CD14-positive monocyte (primary cell): ENCODE data around the gene GFPT2. TPM values are rescaled to one million over a fixed set of nuclear protein-coding genes. Genes with fewer than 3 reads are reported as not detected.

Source experiments
- DNase-seq, 3 donors: peaks; one replicate each; pipeline ENCODE4 v3.0.0-alpha.2; 2011 to 2022
- H2AFZ ChIP-seq: 2 replicates; pipeline ENCODE4 v1.6.0; 2012; ENCODE audit warnings: mild to moderate bottlenecking, low read depth, low read length, inconsistent platforms; ENCODE audit not compliant: insufficient read depth, poor library complexity, severe bottlenecking
- H3K27ac ChIP-seq, 2 donors: 1 replicate in 1 of 2; 2 replicates in 1 of 2; pipeline ENCODE4 v1.5.1; 2012 to 2013; ENCODE audit warnings: low read length in 2 of 2, control low read depth in 1 of 2, inconsistent platforms in 1 of 2, low read depth in 1 of 2, mild to moderate bottlenecking in 1 of 2
- H3K27me3 ChIP-seq, 2 donors: one replicate each; pipeline versions ENCODE4 v1.6.0 to v1.6.1; 2011 to 2013; ENCODE audit warnings: low read length in 2 of 2; ENCODE audit not compliant: control insufficient read depth in 2 of 2, insufficient read depth in 2 of 2
- H3K36me3 ChIP-seq, 2 donors: replicated peaks in 1 of 2; 1 replicate in 1 of 2; 2 replicates in 1 of 2; pipeline versions ENCODE4 v1.5.1 to v1.6.1; 2012 to 2013; ENCODE audit warnings: low read length in 2 of 2, control low read depth in 1 of 2, inconsistent platforms in 1 of 2, mild to moderate bottlenecking in 1 of 2; ENCODE audit not compliant: insufficient read depth in 2 of 2, control insufficient read depth in 1 of 2
- H3K4me1 ChIP-seq, 2 donors: 1 replicate in 1 of 2; 2 replicates in 1 of 2; pipeline versions ENCODE4 v1.5.1 to v1.6.1; 2012 to 2013; ENCODE audit warnings: low read length in 2 of 2, control low read depth in 1 of 2, inconsistent platforms in 1 of 2, mild to moderate bottlenecking in 1 of 2, moderate library complexity in 1 of 2; ENCODE audit not compliant: insufficient read depth in 2 of 2, control insufficient read depth in 1 of 2
- H3K4me2 ChIP-seq: replicated peaks from 2 replicates; pipeline ENCODE3; 2012; ENCODE audit warnings: low read length, moderate library complexity, mild to moderate bottlenecking; ENCODE audit not compliant: poor library complexity, severe bottlenecking; ENCODE audit errors: extremely low read depth
- H3K4me3 ChIP-seq, 3 experiments: fragments of 200-600 bp in 1 of 3; sonication (generic) in 1 of 3; replicated peaks in 1 of 3; 1 replicate in 2 of 3; 2 replicates in 1 of 3; pipeline ENCODE4 v1.5.1; 2011 to 2013; ENCODE audit warnings: low read length in 3 of 3, mild to moderate bottlenecking in 3 of 3, control low read depth in 2 of 3, low read depth in 2 of 3, inconsistent platforms in 1 of 3, moderate library complexity in 1 of 3
- H3K79me2 ChIP-seq: 2 replicates; pipeline ENCODE4 v1.6.0; 2012; ENCODE audit warnings: mild to moderate bottlenecking, control low read depth, inconsistent platforms, low read length, moderate library complexity; ENCODE audit not compliant: insufficient read depth
- H3K9ac ChIP-seq: 2 replicates; pipeline ENCODE4 v1.6.0; 2017; ENCODE audit warnings: low read length, mild to moderate bottlenecking; ENCODE audit not compliant: insufficient read depth, poor library complexity, severe bottlenecking
- H3K9me3 ChIP-seq, 2 donors: replicated peaks in 1 of 2; 1 replicate in 1 of 2; 2 replicates in 1 of 2; pipeline versions ENCODE4 v1.5.1 to v1.6.1; 2012 to 2013; ENCODE audit warnings: low read length in 2 of 2, control low read depth in 1 of 2; ENCODE audit not compliant: control insufficient read depth in 1 of 2, insufficient read depth in 1 of 2
- H4K20me1 ChIP-seq: 2 replicates; pipeline ENCODE4 v1.6.0; 2012; ENCODE audit warnings: mild to moderate bottlenecking, low read length, control low read depth, moderate library complexity; ENCODE audit not compliant: insufficient read depth
- H3K27ac Mint-ChIP-seq, 7 donors: one replicate each; pipeline ENCODE4 v1.8.0; 2020; ENCODE audit warnings: mild to moderate bottlenecking in 7 of 7, mixed read lengths in 7 of 7, moderate library complexity in 6 of 7, inconsistent platforms in 2 of 7
- H3K27me3 Mint-ChIP-seq, 3 donors: one replicate each; pipeline ENCODE4 v1.8.0; 2021 to 2022; ENCODE audit warnings: low read depth in 3 of 3, mild to moderate bottlenecking in 3 of 3, mixed read lengths in 3 of 3, moderate library complexity in 3 of 3, inconsistent platforms in 1 of 3
- H3K36me3 Mint-ChIP-seq, 2 donors: one replicate each; pipeline ENCODE4 v1.8.0; 2020; ENCODE audit warnings: mixed read lengths in 2 of 2, inconsistent platforms in 1 of 2, mild to moderate bottlenecking in 1 of 2
- H3K4me1 Mint-ChIP-seq: one replicate; pipeline ENCODE4 v1.8.0; 2020; ENCODE audit warnings: mild to moderate bottlenecking, mixed read lengths
- H3K4me3 Mint-ChIP-seq, 2 donors: one replicate each; pipeline ENCODE4 v1.8.0; 2020; ENCODE audit warnings: mild to moderate bottlenecking in 2 of 2, mixed read lengths in 2 of 2, moderate library complexity in 1 of 2
- H3K9me3 Mint-ChIP-seq, 7 donors: one replicate each; pipeline ENCODE4 v1.8.0; 2020 to 2022; ENCODE audit warnings: mixed read lengths in 7 of 7, mild to moderate bottlenecking in 6 of 7, moderate library complexity in 6 of 7, inconsistent platforms in 2 of 7
- CTCF ChIP-seq: fragments of 200-600 bp; IDR thresholded peaks from one replicate; pipeline ENCODE4 v1.8.0; 2022; ENCODE audit warnings: antibody characterized with exemption, mild to moderate bottlenecking
- WGBS: methylation state at CpG from one replicate; pipeline ENCODE4 v1.1.5; 2013; ENCODE audit warnings: missing lambda C conversion rate; ENCODE audit not compliant: insufficient coverage; 5-methylcytosine and 5-hydroxymethylcytosine counted together
- intact Hi-C, 2 donors: fragments of 100-400 bp; cut with micrococcal nuclease; formaldehyde crosslinking; loops; one replicate each; pipeline versions ENCODE4 v1.15.0 to v1.15.1; 2023
- polyA plus RNA-seq, 3 donors: library from polyadenylated mRNA; depleted of rRNA in 1 of 3; unstranded in 2 of 3; stranded (reverse) in 1 of 3; fragments of 300-500 nt in 2 of 3; fragments of >200 nt in 1 of 3; fragmentation: Illumina TruSeq in 2 of 3; gene quantifications; 1 replicate in 2 of 3; 2 replicates in 1 of 3; pipeline ENCODE4 v1.2.3, GENCODE V29; 2012 to 2021

GFPT2 gene
- polyA plus RNA-seq, 3 donors: not detected

- intact Hi-C loops: no loop called here
- H3K79me2 ChIP-seq: no peaks in the 10 kb centered on the region
- DNase-seq: no peak
- H3K4me2 ChIP-seq: no peak overlapping the region
- Mint-ChIP-seq H3K36me3 (no peaks in the 10 kb centered on the region), H3K9me3 (peaks cover 0 to 3% (median 0%) of the 10 kb centered on the region in 7 donors), H3K27me3 (peaks cover 1 to 8% (median 3%) of the 10 kb centered on the region in 3 donors), H3K4me3 (no peak overlapping the region), H3K27ac (no peak overlapping the region), H3K4me1 (no peaks in the 10 kb centered on the region)
- H4K20me1 ChIP-seq: no peaks in the 10 kb centered on the region
- no peak overlapping the region for H2AFZ ChIP-seq
- no peaks in the 10 kb centered on the region for H3K27me3 ChIP-seq
- H3K9me3 ChIP-seq: no peaks in the 10 kb centered on the region
- TF ChIP-seq CTCF: no peak
- H3K27ac ChIP-seq: no peak overlapping the region
- H3K36me3 ChIP-seq: no peaks in the 10 kb centered on the region
- no peak overlapping the region for H3K9ac ChIP-seq
- WGBS: 92% methylated on average over 5 of the region's 9 CpGs
- H3K4me3 ChIP-seq: no peak overlapping the region
- no peaks in the 10 kb centered on the region for H3K4me1 ChIP-seq
These were observed 25.6 kb upstream of the GFPT2 start for GRCh38 chr5:180378438-180379344.

- Histone ChIP-seq H3K79me2 (no peaks in the 10 kb centered on the region), H3K9me3 (no peaks in the 10 kb centered on the region), H3K4me1 (no peaks in the 10 kb centered on the region), H3K27me3 (no peaks in the 10 kb centered on the region), H3K4me3 (no peak overlapping the region), H4K20me1 (no peaks in the 10 kb centered on the region), H2AFZ (no peak overlapping the region), H3K4me2 (no peak overlapping the region), H3K27ac (no peak overlapping the region), H3K36me3 (no peaks in the 10 kb centered on the region), H3K9ac (no peak overlapping the region)
- Mint-ChIP-seq H3K27me3 (peaks cover 1 to 8% (median 3%) of the 10 kb centered on the region in 3 donors), H3K27ac (no peak overlapping the region), H3K4me3 (no peak overlapping the region), H3K9me3 (peaks cover 0 to 2% (median 0%) of the 10 kb centered on the region in 7 donors), H3K4me1 (no peaks in the 10 kb centered on the region), H3K36me3 (no peaks in the 10 kb centered on the region)
- no peak for DNase-seq
- 84% methylated on average over 7 of the region's 13 CpGs for WGBS
- TF ChIP-seq CTCF: no peak
- intact Hi-C loops: no loop called here
These were observed 24.5 kb upstream of the GFPT2 start for GRCh38 chr5:180377556-180378197.
